Neural progenitor cell (in vitro differentiated cells): ENCODE results near the gene INPP1. TPM values are rescaled to one million over a fixed set of nuclear protein-coding genes. Genes with fewer than 3 reads are reported as not detected.

Experiments used
- DNase-seq: peaks from one replicate; pipeline ENCODE4 v3.0.0-alpha.2; 2016; ENCODE audit warnings: low spot score
- H2AFZ ChIP-seq: fragments of 200-600 bp; sonication (generic); replicated peaks from 2 replicates; pipeline ENCODE4 v1.6.1; 2016; ENCODE audit warnings: antibody characterized with exemption
- H3F3A ChIP-seq: fragments of 200-600 bp; sonication (generic); 2 replicates; pipeline ENCODE4 v1.6.1; 2016; ENCODE audit warnings: antibody characterized with exemption, low read depth
- H3K27ac ChIP-seq: fragments of 200-600 bp; sonication (generic); 2 replicates; pipeline ENCODE4 v1.5.1; 2016; ENCODE audit warnings: mild to moderate bottlenecking
- H3K27me3 ChIP-seq: fragments of 200-600 bp; sonication (generic); 2 replicates; pipeline ENCODE4 v1.6.1; 2016; ENCODE audit warnings: mild to moderate bottlenecking, moderate library complexity
- H3K36me3 ChIP-seq: fragments of 200-600 bp; sonication (generic); 2 replicates; pipeline ENCODE4 v1.5.1; 2016
- H3K4me1 ChIP-seq: fragments of 200-600 bp; sonication (generic); 2 replicates; pipeline ENCODE4 v1.6.1; 2016; ENCODE audit warnings: mixed run types
- H3K4me2 ChIP-seq: fragments of 200-600 bp; sonication (generic); 2 replicates; pipeline ENCODE4 v1.6.1; 2016
- H3K4me3 ChIP-seq: fragments of 200-600 bp; sonication (generic); 2 replicates; pipeline ENCODE4 v1.5.1; 2016
- H3K79me2 ChIP-seq: fragments of 200-600 bp; sonication (generic); 2 replicates; pipeline ENCODE4 v1.6.1; 2016; ENCODE audit warnings: low read depth
- H3K9ac ChIP-seq: fragments of 200-600 bp; sonication (generic); 2 replicates; pipeline ENCODE4 v1.6.1; 2016
- H3K9me3 ChIP-seq: fragments of 200-600 bp; sonication (generic); 2 replicates; pipeline ENCODE4 v1.5.1; 2016; ENCODE audit warnings: low read depth
- H4K20me1 ChIP-seq: fragments of 200-600 bp; sonication (generic); 2 replicates; pipeline ENCODE4 v1.6.1; 2016; ENCODE audit warnings: low read depth
- H3K27ac Mint-ChIP-seq: 3 replicates; pipeline ENCODE4 v1.8.0; 2021; ENCODE audit warnings: mixed read lengths
- H3K27me3 Mint-ChIP-seq: 2 replicates; pipeline ENCODE4 v1.8.0; 2022; ENCODE audit warnings: low read depth, mild to moderate bottlenecking, inconsistent platforms, moderate library complexity, mixed read lengths; ENCODE audit not compliant: insufficient read depth
- H3K36me3 Mint-ChIP-seq: 3 replicates; pipeline ENCODE4 v1.8.0; 2021; ENCODE audit warnings: mixed read lengths
- H3K4me1 Mint-ChIP-seq: 3 replicates; pipeline ENCODE4 v1.8.0; 2021; ENCODE audit warnings: mixed read lengths
- H3K4me3 Mint-ChIP-seq: 3 replicates; pipeline ENCODE4 v1.8.0; 2021; ENCODE audit warnings: mild to moderate bottlenecking, moderate library complexity, mixed read lengths
- H3K9me3 Mint-ChIP-seq: 3 replicates; pipeline ENCODE4 v1.8.0; 2020; ENCODE audit warnings: mixed read lengths
- CTCF ChIP-seq: fragments of 200-600 bp; sonication (generic); IDR thresholded peaks from 2 replicates; pipeline ENCODE4 v1.5.1; 2017; ENCODE audit warnings: antibody characterized with exemption, mild to moderate bottlenecking
- EZH2 ChIP-seq: fragments of 200-600 bp; sonication (generic); IDR thresholded peaks from 2 replicates; pipeline ENCODE4 v1.6.1; 2017; ENCODE audit warnings: antibody characterized with exemption, mild to moderate bottlenecking, moderate library complexity
- EZH2phosphoT487 ChIP-seq: fragments of 200-600 bp; sonication (generic); IDR thresholded peaks from 2 replicates; pipeline ENCODE4 v1.6.1; 2017; ENCODE audit warnings: antibody characterized with exemption
- total RNA-seq: library from RNA; depleted of rRNA; stranded (reverse); fragments of >200 nt; gene quantifications from 2 replicates; pipeline ENCODE4 v1.2.3, GENCODE V29; 2015; ENCODE audit warnings: low replicate concordance

The INPP1 gene
- total RNA-seq, 1 donor from 2014 or later = 1.6 TPM

- no peak overlapping the region for H2AFZ ChIP-seq
- TF ChIP-seq CTCF (no peak), EZH2phosphoT487 (no peak), EZH2 (no peak)
- H3K27ac ChIP-seq = no peak overlapping the region
- no peaks in the 10 kb centered on the region for H3K4me1 ChIP-seq
- H3F3A ChIP-seq = no peaks in the 10 kb centered on the region
- no peaks in the 10 kb centered on the region for H3K79me2 ChIP-seq
- no peak for DNase-seq
- H3K9ac ChIP-seq = no peak overlapping the region
- H3K27me3 Mint-ChIP-seq = no peaks in the 10 kb centered on the region
- H3K36me3 ChIP-seq = no peaks in the 10 kb centered on the region
- no peak overlapping the region for H3K27ac Mint-ChIP-seq
- H3K4me1 Mint-ChIP-seq = peaks cover 7% of the 10 kb centered on the region
- H3K9me3 ChIP-seq = no peaks in the 10 kb centered on the region
- H3K4me3 Mint-ChIP-seq = no peak overlapping the region
- H3K27me3 ChIP-seq = no peaks in the 10 kb centered on the region
- no peaks in the 10 kb centered on the region for H4K20me1 ChIP-seq
- no peaks in the 10 kb centered on the region for H3K36me3 Mint-ChIP-seq
- H3K9me3 Mint-ChIP-seq = no peaks in the 10 kb centered on the region
- H3K4me3 ChIP-seq = no peak overlapping the region
- no peak overlapping the region for H3K4me2 ChIP-seq
Observed at GRCh38 chr2:190360965-190361364, 17.6 kb downstream of the INPP1 start.

DNA sequence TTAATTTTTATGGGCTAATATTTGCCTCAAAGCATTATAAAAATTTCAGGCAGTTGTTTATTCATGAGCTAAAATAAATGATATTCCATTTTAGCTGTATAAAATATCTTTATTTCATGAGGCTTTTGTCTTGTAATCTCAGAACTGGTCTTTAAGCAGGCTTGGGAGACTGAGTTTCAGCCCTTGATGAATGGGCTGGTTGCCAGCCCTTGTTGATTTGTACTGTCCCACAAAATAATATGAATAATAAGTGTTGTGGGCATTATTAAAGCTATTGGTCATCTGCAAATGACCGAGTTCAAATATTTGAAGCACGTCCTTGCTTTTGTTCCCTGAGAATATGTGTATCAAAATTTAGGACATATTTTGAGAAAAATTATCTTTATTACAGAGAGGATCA, 18.2 kb downstream of the INPP1 start:
- no peaks in the 10 kb centered on the region for H3K27me3 Mint-ChIP-seq
- peaks cover 7% of the 10 kb centered on the region for H3K4me1 Mint-ChIP-seq
- no peaks in the 10 kb centered on the region for H3K9me3 Mint-ChIP-seq
- no peaks in the 10 kb centered on the region for H3K36me3 Mint-ChIP-seq
- no peaks in the 10 kb centered on the region for H3K27me3 ChIP-seq
- H3K9me3 ChIP-seq = no peaks in the 10 kb centered on the region
- H3K27ac ChIP-seq = no peak overlapping the region
- TF ChIP-seq EZH2 (no peak), CTCF (no peak), EZH2phosphoT487 (no peak)
- no peaks in the 10 kb centered on the region for H3K79me2 ChIP-seq
- H4K20me1 ChIP-seq = no peaks in the 10 kb centered on the region
- H3K4me3 Mint-ChIP-seq = no peak overlapping the region
- no peak overlapping the region for H3K9ac ChIP-seq
- H3K36me3 ChIP-seq = no peaks in the 10 kb centered on the region
- H2AFZ ChIP-seq = no peak overlapping the region
- H3K4me3 ChIP-seq = no peak overlapping the region
- no peak overlapping the region for H3K27ac Mint-ChIP-seq
- no peak for DNase-seq
- H3K4me2 ChIP-seq = no peak overlapping the region
- H3K4me1 ChIP-seq = no peaks in the 10 kb centered on the region
- no peaks in the 10 kb centered on the region for H3F3A ChIP-seq

GRCh38 chr2:190362894-190363293, 19.5 kb downstream of the INPP1 start:
- no peak overlapping the region for H3K9ac ChIP-seq
- H3K4me1 ChIP-seq = no peaks in the 10 kb centered on the region
- H3K27ac Mint-ChIP-seq = no peak overlapping the region
- H3K27me3 ChIP-seq = no peaks in the 10 kb centered on the region
- no peak overlapping the region for H2AFZ ChIP-seq
- H3K36me3 Mint-ChIP-seq = no peaks in the 10 kb centered on the region
- H3F3A ChIP-seq = no peaks in the 10 kb centered on the region
- no peak for DNase-seq
- no peaks in the 10 kb centered on the region for H3K36me3 ChIP-seq
- H3K27me3 Mint-ChIP-seq = no peaks in the 10 kb centered on the region
- H3K9me3 ChIP-seq = no peaks in the 10 kb centered on the region
- H3K27ac ChIP-seq = no peak overlapping the region
- no peaks in the 10 kb centered on the region for H3K9me3 Mint-ChIP-seq
- H3K4me3 Mint-ChIP-seq = no peak overlapping the region
- H3K79me2 ChIP-seq = no peaks in the 10 kb centered on the region
- H3K4me3 ChIP-seq = no peak overlapping the region
- no peak overlapping the region for H3K4me2 ChIP-seq
- no peak for TF ChIP-seq EZH2
- no peak for TF ChIP-seq CTCF
- no peak for TF ChIP-seq EZH2phosphoT487
- H4K20me1 ChIP-seq = no peaks in the 10 kb centered on the region
- peaks cover 7% of the 10 kb centered on the region for H3K4me1 Mint-ChIP-seq
